Stimulated activated CD8-positive, alpha-beta memory T cell treated with anti-CD3 and anti-CD28 coated beads, Interleukin-12 subunit alpha, Interleukin-12 subunit beta, amount 100 ng/mL, for 24 hours (primary cell): Measurements from ENCODE around the gene SMAD1.
"Not testable (repeated sequence)": the region's sequence is repeated elsewhere in the genome, so short reads cannot be mapped to it uniquely, and the experiment has no call there.

ENCODE experiments used
- DNase-seq: peaks from one replicate; pipeline ENCODE4 v3.0.0-alpha.2; 2020; ENCODE audit errors: extremely low read depth

The SMAD1 gene

GRCh38 chr4:145527773-145528172, 46.1 kb downstream of the SMAD1 start:
- no peak for DNase-seq

- DNase-seq, result no peak
These were observed 46.9 kb downstream of the SMAD1 start for GRCh38 chr4:145528601-145529000.

GRCh38 chr4:145530189-145530588, 48.5 kb downstream of the SMAD1 start:
- DNase-seq, result no peak

DNA sequence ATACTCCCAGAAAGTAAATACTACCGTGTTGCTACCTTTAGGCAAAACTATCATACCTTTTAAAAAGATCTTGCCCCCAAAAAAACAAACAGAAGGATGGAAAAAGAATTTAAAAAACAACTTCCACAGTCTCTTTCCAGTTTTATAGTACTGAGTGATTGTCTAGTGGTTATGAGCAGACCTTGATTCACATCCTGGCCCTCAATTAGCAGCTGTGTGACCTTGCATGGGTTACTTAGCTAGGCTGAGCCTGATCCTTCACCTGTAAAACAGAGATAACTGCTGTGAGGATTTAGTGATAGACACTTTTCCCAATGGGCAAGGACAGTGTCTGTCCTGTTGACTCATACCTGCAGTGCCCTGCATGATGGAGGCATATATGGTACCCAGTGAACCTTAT, 49.0 kb downstream of the SMAD1 start:
- no peak for DNase-seq

- DNase-seq, result no peak
These were observed 49.6 kb downstream of the SMAD1 start for GRCh38 chr4:145531223-145531622.

DNA sequence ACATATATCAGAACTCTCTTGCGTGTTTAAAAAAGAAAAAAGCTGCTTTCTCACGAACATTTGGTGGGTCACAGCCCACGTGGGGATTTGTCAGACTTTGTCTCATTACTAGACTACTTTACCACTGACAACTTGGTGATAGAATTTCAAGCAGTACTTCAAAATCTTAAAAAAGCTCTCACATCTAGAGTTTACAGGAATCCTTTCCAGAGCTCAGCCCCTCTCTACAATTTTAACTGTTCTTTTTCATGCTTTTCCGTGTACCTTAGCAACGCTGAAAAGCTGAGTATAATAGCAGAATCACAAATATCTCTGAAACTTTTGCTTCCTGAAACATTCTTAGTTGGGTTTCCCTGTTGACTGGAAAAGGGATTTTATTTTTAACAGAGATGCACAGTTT, 50.2 kb downstream of the SMAD1 start:
- DNase-seq, result no peak

DNA sequence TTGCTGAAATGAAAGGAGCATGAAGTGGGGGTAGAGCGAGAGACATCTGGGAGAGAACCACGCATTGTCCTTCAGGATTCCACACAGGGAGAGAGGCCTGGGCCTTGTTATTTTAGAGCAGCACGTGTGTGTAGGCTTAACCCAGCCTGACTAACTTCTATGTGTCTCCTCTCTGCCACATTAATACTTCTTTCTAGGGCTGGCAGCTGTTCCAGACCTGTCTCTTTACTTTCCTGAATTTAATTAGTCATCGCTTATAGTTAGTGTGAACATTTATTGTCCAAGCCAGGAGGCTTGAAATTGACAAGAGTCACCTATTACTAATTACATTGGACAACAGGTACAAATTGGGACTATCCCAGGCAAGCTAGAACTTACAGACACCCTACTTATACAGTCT, 51.3 kb downstream of the SMAD1 start:
- DNase-seq, result no peak

- DNase-seq, result not testable (repeated sequence)
These were observed 51.8 kb downstream of the SMAD1 start for GRCh38 chr4:145533415-145533814.

GRCh38 chr4:145533961-145534360, 52.3 kb downstream of the SMAD1 start:
- DNase-seq, result no peak

GRCh38 chr4:145535202-145535601, 53.5 kb downstream of the SMAD1 start:
- DNase-seq, result no peak

GRCh38 chr4:145536044-145536443, 54.4 kb downstream of the SMAD1 start:
- no peak for DNase-seq

- no peak for DNase-seq
These were observed 56.9 kb downstream of the SMAD1 start for GRCh38 chr4:145538596-145538995.

- DNase-seq, result no peak
These were observed 58.0 kb downstream of the SMAD1 start for GRCh38 chr4:145539671-145540070.

DNA sequence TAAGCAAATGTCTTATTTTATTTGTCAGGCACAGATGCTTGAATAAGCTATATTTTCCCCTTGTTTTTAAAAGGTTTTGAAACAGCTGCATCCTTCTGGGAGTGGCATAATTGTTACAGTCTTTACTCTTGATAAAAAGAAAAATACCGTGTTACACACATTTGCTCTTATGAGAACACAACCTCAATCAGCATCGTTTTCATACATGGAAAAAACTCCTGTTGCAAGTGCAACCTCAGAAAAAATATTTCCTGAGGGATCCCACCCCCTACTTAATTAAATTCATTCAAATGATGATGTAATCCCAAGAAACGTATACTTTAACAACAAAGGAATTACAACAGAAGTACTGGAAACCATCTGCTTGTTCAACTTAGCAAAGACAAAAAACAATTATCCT, 58.6 kb downstream of the SMAD1 start:
- no peak for DNase-seq

DNA sequence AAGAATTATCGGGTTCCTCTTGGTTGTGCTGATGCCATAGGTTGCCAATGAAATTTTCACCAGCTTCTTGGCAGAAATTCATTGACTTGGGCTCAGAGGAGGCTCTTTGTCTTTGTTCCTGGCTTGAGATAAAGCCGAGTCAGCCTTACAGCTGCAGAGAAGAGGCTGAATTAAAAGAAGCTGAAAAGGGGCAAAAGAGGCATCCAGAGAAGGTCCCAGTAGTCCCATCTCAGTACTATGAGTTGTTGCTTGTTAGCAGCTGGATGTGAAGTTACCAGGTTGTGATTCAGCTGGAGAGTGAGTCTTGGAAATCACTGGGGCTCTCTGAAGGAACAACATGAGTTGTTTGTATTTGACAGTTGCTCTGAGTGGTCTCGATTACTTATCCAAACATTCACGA, 59.7 kb downstream of the SMAD1 start:
- no peak for DNase-seq

DNA sequence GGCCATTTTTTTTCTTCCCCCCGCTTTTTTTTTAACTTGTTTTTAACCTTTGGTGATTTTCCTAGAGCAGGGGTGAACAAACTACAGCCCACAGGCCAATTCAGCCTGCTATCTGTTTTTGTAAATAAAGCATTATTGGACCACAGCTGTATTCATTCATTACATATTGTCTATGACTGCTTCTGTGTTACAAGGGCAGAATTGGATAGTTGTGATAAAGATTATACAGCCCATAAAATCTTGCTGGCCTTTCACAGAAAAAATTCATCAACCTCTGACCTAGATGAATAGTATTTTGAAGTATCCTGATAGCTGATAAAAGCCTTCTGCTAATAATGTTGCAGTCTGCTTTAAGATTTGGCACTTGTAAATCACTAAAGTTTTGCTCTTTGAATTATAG, 63.4 kb downstream of the SMAD1 start:
- no peak for DNase-seq

GRCh38 chr4:145545538-145546174, 64.0 kb downstream of the SMAD1 start:
- no peak for DNase-seq

- no peak for DNase-seq
These were observed 64.7 kb downstream of the SMAD1 start for GRCh38 chr4:145546175-145546915.

DNA sequence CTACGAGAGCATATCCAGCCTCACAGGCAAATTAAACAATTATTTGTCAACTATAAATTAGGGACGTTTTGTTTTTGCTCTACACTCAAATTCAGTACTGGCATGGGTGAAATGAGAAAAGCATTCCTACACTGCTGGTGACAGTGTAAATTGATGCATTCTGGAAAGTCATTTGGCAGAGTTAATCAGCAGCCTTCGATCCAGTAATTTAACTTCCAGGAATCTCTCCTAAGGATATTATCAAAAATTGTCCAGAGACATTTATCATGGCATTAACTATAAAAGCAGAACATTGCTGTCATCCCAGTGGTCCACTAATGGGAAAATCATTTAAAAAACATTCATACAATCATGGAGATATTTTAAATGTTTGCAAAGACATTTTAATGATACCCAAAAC, 70.0 kb downstream of the SMAD1 start:
- no peak for DNase-seq

GRCh38 chr4:145552181-145552822, 70.6 kb downstream of the SMAD1 start:
- no peak for DNase-seq

DNA sequence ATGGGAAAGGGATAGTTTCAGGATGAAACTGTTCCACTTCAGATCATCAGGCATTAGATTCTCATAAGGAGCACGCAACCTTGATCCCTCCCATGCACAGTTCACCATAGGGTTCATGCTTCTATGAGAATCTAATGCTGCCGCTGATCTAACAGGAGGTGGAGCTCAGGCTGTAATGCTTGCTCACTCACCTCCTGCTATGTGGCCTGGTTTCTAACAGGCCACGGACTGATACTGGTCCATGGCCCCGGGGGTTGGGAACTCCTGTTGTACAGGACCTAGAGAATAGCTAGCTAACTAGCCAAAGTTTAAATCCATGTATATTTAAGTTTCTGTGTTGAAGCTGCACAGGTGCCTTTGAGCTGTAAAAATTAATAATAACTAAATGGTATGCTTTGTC, 71.7 kb downstream of the SMAD1 start:
- DNase-seq, result no peak

DNA sequence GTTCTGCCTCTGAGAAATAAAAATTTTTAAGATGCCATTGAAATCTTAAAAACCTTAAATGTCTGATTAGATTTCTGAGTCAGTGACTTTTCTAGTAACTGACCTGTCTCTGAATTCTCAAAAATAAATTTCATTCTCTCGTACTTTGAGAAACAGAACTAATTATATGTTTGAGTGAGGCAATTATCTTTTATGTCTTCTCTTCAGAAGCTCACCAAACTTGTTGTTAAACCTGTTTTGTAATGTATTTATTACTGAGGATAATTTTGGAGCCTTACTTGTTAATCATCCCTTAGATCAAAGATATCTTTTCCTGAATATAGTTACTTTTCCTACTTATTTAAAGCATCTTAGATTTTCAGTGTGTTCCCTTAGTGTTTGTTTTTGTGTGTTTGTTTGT, 73.0 kb downstream of the SMAD1 start:
- no peak for DNase-seq

GRCh38 chr4:145557720-145558119, 76.1 kb downstream of the SMAD1 start:
- no peak for DNase-seq
